ENCODE results near the gene MEX3D.
"Not testable (repeated sequence)": the region's sequence is repeated elsewhere in the genome, so short reads cannot be mapped to it uniquely, and the experiment has no call there.

MEX3D gene

GRCh38 chr19:1535699-1536098 lies 32.4 kb downstream of the MEX3D start:
- DNase-seq (ENCODE audit: low spot score): not testable (repeated sequence)

GRCh38 chr19:1534972-1535371 lies 33.2 kb downstream of the MEX3D start:
- no peak for DNase-seq (ENCODE audit: low spot score)

- no peak for DNase-seq (ENCODE audit: low spot score)
These were observed 34.5 kb downstream of the MEX3D start for GRCh38 chr19:1533510-1534150.

GRCh38 chr19:1532003-1532402 lies 36.1 kb downstream of the MEX3D start:
- DNase-seq (ENCODE audit: low spot score): no peak

GRCh38 chr19:1531587-1531986 lies 36.5 kb downstream of the MEX3D start:
- no peak for DNase-seq (ENCODE audit: low spot score)

DNA sequence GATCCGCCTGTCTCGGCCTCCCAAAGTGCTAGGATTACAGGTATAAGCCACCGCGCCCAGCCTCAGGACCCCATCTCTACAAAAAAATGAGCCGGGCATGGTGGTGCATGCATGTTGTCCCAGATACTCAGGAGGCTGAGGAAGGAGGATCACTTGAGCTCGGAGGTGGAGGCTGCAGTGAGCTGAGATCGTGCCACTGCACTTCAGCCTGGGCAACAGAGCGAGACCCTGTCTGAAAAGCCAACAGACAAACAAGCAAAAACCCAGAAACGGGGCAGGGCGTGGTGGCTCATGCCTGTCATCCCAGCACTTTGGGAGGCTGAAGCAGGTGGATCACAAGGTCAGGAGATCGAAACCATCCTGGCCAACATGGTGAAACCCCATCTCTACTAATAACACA lies 37.3 kb downstream of the MEX3D start:
- not testable (repeated sequence) for DNase-seq (ENCODE audit: low spot score)

DNA sequence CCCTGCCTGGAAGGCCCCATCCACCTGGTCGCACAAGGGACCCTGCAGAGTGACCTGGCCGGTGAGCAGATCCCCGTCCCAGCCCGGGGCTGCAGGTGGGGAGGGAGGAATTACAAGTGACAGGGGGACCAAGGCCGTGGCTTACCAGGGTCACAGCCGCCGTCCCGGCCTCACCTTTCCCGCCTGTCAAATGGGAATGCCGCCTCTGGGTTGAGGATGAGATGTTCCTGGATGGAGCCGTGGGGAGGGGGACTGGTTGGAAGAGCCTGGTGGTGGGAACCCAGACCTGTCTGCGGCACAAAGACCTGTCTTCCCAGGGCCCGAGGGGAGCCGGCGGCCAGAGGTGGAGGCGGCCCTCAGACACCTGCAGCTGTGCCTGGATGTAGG lies 38.7 kb downstream of the MEX3D start:
- no peak for DNase-seq (ENCODE audit: low spot score)

GRCh38 chr19:1528596-1529429 lies 39.3 kb downstream of the MEX3D start:
- no peak for DNase-seq (ENCODE audit: low spot score)

- no peak for DNase-seq (ENCODE audit: low spot score)
These were observed 40.3 kb downstream of the MEX3D start for GRCh38 chr19:1527650-1528309.

GRCh38 chr19:1526979-1527649 lies 41.0 kb downstream of the MEX3D start:
- no peak for DNase-seq (ENCODE audit: low spot score)

DNA sequence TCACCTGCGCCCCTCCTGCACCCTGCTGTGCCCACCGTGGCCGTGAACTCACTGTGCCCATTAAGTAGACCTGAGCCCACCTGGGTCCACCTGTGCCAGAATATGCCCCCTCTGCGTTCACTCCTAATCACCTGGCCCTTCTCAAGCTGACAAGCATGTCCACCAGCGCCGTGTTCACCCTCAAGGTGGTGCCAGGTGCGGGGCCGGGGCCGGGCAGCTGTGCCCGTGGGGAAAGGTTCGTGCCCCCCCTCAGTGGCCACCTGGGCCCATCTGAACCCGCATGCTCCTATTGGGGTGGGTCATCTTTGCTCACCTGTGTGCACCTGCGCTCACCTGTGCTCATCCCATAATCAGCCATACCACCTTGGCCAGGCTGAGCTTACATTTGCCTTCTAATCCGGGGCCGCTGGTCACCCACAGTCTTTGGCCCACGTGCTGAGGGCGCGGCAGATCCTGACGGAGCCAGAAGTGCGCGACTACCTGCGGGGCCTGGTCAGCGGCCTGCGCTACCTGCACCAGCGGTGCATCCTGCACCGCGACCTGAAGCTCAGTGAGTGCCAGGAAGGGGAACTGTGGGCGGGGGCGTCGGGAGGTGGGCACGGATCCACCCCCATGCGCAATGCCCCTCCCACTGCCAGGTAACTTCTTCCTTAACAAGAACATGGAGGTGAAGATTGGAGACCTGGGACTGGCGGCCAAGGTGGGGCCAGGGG lies 41.9 kb downstream of the MEX3D start:
- no peak for DNase-seq (ENCODE audit: low spot score)

DNA sequence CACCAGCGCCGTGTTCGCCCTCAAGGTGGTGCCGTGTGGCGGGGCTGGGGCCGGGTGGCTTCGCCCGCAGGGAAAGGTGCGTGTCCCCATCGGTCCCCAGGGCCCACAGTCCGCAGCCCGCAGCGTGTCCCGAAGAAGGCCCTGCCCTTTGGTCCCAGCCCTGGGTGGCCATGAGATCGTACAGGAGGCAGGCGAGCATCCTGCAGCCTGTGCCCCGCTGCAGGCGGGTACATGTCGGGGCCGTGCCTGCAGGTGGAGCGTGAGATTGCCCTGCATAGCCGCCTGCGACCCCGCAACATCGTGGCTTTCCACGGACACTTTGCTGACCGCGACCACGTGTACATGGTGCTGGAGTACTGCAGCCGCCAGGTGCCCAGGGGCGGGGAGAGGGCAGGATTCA lies 42.8 kb downstream of the MEX3D start:
- no peak for DNase-seq (ENCODE audit: low spot score)

DNA sequence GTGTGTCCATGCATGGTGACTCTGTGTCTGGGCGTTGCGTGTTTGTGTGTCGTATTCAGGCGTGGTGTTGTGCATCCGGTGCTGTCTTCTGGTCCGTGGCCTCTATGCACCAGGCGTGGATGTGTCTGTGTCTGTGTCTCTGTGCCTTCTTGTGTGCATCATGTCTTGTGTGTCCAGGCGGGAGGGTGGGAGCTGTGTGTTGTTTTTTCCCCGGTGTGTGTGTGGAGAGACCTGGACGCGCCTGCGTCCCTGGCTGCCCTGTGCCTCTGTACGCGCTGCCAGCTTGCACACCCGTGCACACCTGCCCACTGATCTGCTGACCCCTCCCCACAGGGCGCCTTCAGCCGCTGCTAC lies 43.2 kb downstream of the MEX3D start:
- no peak for DNase-seq (ENCODE audit: low spot score)

DNA sequence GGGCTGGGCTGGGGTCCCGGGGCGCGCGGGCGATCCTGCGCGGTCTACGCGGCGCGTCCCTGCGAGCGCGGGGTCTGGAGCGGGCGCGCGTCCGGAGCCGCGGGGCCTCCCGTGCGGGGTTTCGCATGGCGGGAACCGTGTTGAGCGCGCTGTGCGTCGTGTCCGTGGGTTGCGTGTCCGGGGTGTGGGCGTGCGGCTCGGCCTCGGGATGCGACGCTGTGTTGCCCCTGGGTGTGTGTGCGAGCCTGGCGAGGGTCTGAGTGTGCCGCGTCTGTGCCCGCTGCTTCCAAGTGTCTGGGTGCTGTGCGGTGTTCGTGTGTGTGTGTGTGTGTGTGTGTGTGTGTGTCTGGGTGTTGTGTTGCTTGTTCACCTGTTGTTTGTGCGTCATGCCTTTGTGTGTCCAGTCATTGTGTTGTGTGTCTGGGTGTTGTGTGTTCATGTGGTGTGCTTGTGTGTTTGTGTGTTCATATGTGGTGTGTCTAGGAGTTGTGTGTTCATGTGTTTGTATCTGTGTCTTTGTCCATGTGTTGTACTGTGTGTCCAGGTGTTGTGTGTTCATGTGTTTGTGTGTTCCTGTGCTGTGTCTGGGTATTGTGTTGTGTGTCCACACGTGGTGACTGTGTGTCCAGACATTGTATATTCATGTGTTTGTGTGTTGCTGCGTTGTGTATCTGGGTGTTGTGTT lies 43.7 kb downstream of the MEX3D start:
- no peak for DNase-seq (ENCODE audit: low spot score)

- no peak for DNase-seq (ENCODE audit: low spot score)
These were observed 44.5 kb downstream of the MEX3D start, which contains the start of gene PLK5 for GRCh38 chr19:1523412-1524286. Gene PLK5 (plus strand): TSS chr19:1524077. CDS start chr19:1526997, 2,920 bp downstream.

- no peak for DNase-seq (ENCODE audit: low spot score)
These were observed 45.3 kb downstream of the MEX3D start for GRCh38 chr19:1522838-1523237.

- DNase-seq (ENCODE audit: low spot score): no peak
These were observed 46.1 kb downstream of the MEX3D start for GRCh38 chr19:1522061-1522460.

DNA sequence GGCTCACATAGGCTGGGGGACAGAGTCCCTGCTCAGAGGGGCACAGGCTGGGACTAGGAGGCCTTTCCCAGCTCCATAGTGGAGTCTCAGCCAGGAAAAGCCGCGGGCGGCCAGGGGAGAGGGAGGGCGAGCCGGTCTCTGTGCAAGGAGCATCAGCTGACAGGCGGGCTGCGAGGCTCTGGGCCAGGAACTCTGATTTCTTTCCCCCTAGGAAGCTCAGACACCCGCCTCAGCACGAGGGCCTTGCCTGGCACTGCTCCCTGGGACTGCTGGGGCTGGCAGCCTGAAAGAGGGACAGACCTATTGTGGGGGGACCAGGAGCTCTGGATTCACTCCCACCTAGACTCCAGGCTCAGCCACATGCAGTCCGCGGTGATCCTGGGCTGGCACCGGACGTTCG lies 46.5 kb downstream of the MEX3D start:
- no peak for DNase-seq (ENCODE audit: low spot score)

- no peak for DNase-seq (ENCODE audit: low spot score)
These were observed 47.8 kb downstream of the MEX3D start for GRCh38 chr19:1520203-1520780.

DNA sequence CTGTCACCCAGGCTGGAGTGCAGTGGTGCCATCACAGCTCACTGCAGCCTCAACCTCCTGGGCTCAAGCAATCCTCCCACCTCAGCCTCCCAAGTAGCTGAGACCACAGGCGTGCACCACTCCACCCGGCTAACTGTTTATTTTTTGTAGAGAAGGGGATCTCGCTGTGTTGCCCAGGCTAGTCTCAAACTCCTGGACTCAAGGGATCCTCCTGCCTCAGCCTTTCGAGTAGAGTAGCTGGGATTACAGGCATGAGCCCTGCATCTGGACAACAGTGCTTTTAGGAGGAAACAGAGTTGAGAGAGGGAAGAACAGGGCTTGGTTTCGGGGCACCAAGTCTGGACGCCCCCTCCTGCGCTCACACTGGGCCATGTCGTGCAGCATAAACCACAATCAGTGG lies 48.3 kb downstream of the MEX3D start:
- DNase-seq (ENCODE audit: low spot score): not testable (repeated sequence)
